BJ (cell line): ENCODE measurements around the gene MAPK11. TPM values are rescaled to one million over a fixed set of nuclear protein-coding genes. Genes with fewer than 3 reads are reported as not detected.

Source experiments
- CTCF ChIA-PET: fragments of 350-600 bp; formaldehyde crosslinking; extraction: SDS; loops from one replicate; lab custom pipeline; 2021; ENCODE audit warnings: antibody characterized with exemption, inconsistent platforms; lab: Yijun Ruan, JAX
- POLR2A ChIA-PET: fragments of 300-600 bp; sonication (Branson Sonifier 250); formaldehyde crosslinking; extraction: SDS; loops from one replicate; lab custom pipeline; 2021; ENCODE audit warnings: antibody characterized with exemption; lab: Charles Lee
- DNase-seq: peaks from one replicate; pipeline ENCODE4 v3.0.0-alpha.2; 2011; ENCODE audit warnings: low read depth
- H3K27me3 ChIP-seq: 2 replicates; pipeline ENCODE4 v1.6.0; 2011; ENCODE audit warnings: low read length; ENCODE audit not compliant: control insufficient read depth, insufficient read depth
- H3K36me3 ChIP-seq: 2 replicates; pipeline ENCODE4 v1.5.1; 2011; ENCODE audit warnings: low read length; ENCODE audit not compliant: control insufficient read depth, insufficient read depth
- H3K4me3 ChIP-seq: 2 replicates; pipeline ENCODE4 v1.5.1; 2011; ENCODE audit warnings: low read depth, mild to moderate bottlenecking, control low read depth, low read length
- CTCF ChIP-seq: IDR thresholded peaks from 2 replicates; pipeline ENCODE4 v1.5.1; 2011; ENCODE audit warnings: low read depth, mild to moderate bottlenecking, control low read depth, inconsistent platforms, low read length, moderate library complexity; ENCODE audit not compliant: insufficient read depth
- polyA plus RNA-seq: library from polyadenylated mRNA; depleted of rRNA; stranded (reverse); fragments of >200 nt; gene quantifications from 2 replicates; pipeline ENCODE4 v1.2.3, GENCODE V29; 2011

Gene MAPK11
- polyA plus RNA-seq, 1 experiment, result 19.6 TPM

- CTCF ChIA-PET, result interaction anchor here (0.6 to 2.2 kb wide), 4 partner anchors 11 to 50 kb away, joined by 3 to 9 read pairs (median 4); no protein-coding TSS in a partner anchor
- Histone ChIP-seq H3K27me3 (no peaks in the 10 kb centered on the region), H3K4me3 (no peak overlapping the region), H3K36me3 (peaks cover 29% of the 10 kb centered on the region)
- POLR2A ChIA-PET, result no interaction called here
- DNase-seq, result no peak
- no peak for TF ChIP-seq CTCF
These were observed 43.9 kb downstream of the MAPK11 start for GRCh38 chr22:50226063-50226874.

GRCh38 chr22:50225200-50225969 lies 44.8 kb downstream of the MAPK11 start:
- ChIA-PET CTCF (interaction anchor here (1.1 kb wide), 2 partner anchors 10 to 12 kb away, joined by 3 to 4 read pairs; no protein-coding TSS in a partner anchor), POLR2A (no interaction called here)
- H3K4me3 ChIP-seq, result no peak overlapping the region
- H3K27me3 ChIP-seq, result no peaks in the 10 kb centered on the region
- no peak for DNase-seq
- no peak for TF ChIP-seq CTCF
- H3K36me3 ChIP-seq, result peaks cover 37% of the 10 kb centered on the region

- no peaks in the 10 kb centered on the region for H3K27me3 ChIP-seq
- CTCF ChIA-PET, result interaction anchor here (1.1 to 1.4 kb wide), 3 partner anchors 8 to 17 kb away, joined by 3 to 5 read pairs (median 3); no protein-coding TSS in a partner anchor
- peaks cover 44% of the 10 kb centered on the region for H3K36me3 ChIP-seq
- DNase-seq, result no peak
- H3K4me3 ChIP-seq, result no peak overlapping the region
- TF ChIP-seq CTCF, result no peak
- POLR2A ChIA-PET, result no interaction called here
These were observed 46.1 kb downstream of the MAPK11 start for GRCh38 chr22:50224071-50224470.

DNA sequence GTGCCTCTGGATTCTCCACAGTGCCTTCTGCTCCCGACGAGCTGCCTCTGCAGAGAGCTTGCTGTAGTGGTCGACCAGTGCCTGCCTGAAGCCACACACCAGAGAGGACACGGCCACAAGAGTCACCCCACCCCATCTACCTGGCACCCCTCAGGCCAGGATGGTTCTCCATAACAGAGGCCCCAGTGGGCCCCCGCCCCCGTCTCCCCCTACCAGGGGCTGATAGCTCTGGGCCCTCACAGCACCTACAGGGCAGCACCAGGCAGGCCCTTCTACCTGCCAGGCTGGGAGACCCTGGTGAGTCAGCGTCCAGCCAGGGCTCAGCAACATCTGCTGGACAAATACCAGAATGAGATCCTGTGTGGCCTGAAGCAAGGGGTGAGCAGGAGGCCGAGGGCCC lies 47.7 kb downstream of the MAPK11 start:
- ChIA-PET POLR2A (no interaction called here), CTCF (interaction anchor here (1.0 to 1.3 kb wide), 2 partner anchors 12 to 16 kb away, joined by 3 to 4 read pairs; no protein-coding TSS in a partner anchor)
- no peak for TF ChIP-seq CTCF
- H3K27me3 ChIP-seq, result no peaks in the 10 kb centered on the region
- no peak overlapping the region for H3K4me3 ChIP-seq
- peaks cover 57% of the 10 kb centered on the region for H3K36me3 ChIP-seq
- DNase-seq, result no peak
